GM21786 (cell line): ENCODE data around the gene GTF2H2C_2.
"Not testable (repeated sequence)": the region's sequence is repeated elsewhere in the genome, so short reads cannot be mapped to it uniquely, and the experiment has no call there.

ENCODE experiments used
- ATAC-seq: cut with Tn5 transposase; IDR thresholded peaks from one replicate; pipeline ENCODE4 v1.9.1; 2021; ENCODE audit not compliant: unreplicated experiment

The GTF2H2C_2 gene

DNA sequence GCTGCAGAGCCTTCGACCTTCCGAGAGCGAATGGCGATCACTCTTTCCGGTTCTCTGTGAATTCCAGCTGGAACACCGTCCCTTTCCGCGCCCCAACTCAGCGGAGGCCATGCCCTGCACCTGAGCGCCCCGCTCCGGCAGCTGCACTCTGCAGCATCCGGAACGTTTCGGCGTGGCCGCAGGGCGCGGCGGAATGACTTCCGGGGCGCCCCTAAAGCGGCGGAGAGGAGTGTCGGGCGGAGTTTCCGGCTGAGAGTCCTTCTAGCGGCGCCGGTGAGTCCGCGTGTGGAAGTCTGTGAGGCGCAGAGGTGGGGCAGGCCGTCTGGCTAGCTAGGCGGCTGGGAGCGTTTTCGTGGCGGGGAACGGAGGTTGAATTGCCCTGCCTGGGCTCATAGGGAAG, at the start of gene GTF2H2C_2:
Gene GTF2H2C_2 (plus strand): TSS at position 252 of the 400 bp plus-strand sequence.
- ATAC-seq = peak; percentile 97

GRCh38 chr5:70400984-70401686, 14.0 kb upstream of the GTF2H2C_2 start:
- not testable (repeated sequence) for ATAC-seq

DNA sequence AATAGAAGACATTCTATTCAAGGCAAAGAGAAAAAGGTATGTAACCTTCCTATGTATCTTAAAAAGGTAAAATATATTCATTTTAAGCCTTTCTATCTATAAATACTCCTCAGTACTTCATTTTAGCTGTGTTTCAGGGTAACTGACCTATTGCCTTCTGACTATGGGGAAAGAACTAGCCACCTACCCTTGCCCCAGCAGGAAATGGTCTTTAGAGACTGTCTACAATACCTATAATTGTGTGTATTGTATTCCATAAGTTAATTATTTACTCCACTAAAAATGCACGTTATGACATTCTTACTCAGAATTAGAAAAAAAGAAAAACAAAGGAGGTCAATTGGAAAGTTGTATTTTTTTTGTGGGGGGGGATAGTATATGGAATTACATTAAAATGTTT, 6.2 kb downstream of the GTF2H2C_2 start:
- ATAC-seq = not testable (repeated sequence)

DNA sequence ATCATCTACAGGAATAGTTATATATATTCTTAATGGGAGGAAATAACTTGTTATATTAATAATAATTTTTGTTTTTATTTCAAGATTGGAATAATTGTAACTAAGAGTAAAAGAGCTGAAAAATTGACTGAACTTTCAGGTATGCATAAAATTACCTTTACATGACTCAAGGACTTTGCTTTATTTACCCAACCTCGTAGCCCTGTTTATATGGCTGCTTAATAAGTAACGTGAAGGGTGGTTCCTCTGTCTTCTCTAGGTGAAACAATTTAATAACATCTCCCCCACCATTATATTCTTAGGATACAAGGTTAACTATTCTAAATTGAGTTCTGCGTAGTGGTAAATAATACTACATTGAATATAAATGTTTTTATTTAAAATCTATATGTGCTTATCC, 8.0 kb downstream of the GTF2H2C_2 start:
- ATAC-seq = not testable (repeated sequence)

- not testable (repeated sequence) for ATAC-seq
Observed at GRCh38 chr5:70438518-70438917, 23.4 kb downstream of the GTF2H2C_2 start.

GRCh38 chr5:70449565-70449964, 34.4 kb downstream of the GTF2H2C_2 start:
- ATAC-seq = not testable (repeated sequence)

DNA sequence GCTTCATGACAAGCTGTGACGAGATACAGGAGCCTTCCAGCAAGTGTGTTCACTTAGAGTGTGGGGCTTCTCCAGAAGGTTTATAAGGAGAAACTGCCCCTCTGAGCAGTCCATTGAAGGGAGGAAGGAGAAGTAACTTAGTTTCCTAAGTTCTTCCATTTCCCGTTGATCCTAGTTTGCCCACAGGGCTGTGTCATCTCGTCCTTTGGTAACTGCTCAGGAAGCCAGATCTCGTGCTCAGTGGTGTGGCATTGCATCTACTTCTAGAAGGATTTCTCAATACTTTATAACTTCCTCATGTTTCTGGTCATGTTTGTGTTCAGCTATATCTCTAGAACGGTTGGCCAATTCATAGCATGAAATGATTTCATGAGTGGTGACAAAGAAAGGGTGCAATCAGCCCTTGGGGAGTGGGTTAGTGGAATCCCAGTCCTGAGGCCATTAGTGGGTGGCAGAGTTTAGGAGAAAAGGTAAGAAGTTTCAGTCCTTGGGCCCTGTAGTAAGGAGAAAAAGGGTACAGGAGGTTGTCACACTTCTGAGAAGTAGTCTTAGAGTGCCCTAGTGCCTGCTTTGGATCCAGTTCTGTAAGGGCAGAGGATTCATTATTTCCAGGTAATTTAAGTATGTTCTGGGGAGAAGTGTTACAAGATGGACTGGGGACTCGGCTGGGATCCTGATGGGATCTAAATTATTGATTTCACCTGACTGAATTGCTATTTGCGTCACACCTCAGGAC, 36.2 kb downstream of the GTF2H2C_2 start:
- ATAC-seq = not testable (repeated sequence)

GRCh38 chr5:70457093-70457492, 41.9 kb downstream of the GTF2H2C_2 start:
- peak; percentile 85 for ATAC-seq

- not testable (repeated sequence) for ATAC-seq
Observed at GRCh38 chr5:70459188-70459587, 44.0 kb downstream of the GTF2H2C_2 start.

DNA sequence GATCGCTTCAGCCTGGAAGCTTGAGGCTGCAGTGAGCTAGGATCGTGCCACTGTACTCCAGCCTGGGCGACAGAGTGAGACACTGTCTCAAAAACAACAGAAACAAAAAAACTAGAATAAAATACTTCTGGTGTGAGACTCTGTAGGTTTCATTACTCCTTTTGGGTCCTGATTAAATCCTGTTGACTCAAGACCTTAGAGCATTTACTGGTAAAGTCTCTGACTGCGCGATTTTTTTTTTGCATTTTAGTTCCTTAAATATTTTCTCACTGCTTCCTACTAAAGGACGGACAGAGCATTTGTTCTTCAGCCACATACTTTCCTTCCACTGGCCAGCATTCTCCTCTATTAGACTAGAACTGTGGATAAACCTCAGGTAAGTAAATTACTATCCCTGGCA, 46.8 kb downstream of the GTF2H2C_2 start:
- ATAC-seq = not testable (repeated sequence)

DNA sequence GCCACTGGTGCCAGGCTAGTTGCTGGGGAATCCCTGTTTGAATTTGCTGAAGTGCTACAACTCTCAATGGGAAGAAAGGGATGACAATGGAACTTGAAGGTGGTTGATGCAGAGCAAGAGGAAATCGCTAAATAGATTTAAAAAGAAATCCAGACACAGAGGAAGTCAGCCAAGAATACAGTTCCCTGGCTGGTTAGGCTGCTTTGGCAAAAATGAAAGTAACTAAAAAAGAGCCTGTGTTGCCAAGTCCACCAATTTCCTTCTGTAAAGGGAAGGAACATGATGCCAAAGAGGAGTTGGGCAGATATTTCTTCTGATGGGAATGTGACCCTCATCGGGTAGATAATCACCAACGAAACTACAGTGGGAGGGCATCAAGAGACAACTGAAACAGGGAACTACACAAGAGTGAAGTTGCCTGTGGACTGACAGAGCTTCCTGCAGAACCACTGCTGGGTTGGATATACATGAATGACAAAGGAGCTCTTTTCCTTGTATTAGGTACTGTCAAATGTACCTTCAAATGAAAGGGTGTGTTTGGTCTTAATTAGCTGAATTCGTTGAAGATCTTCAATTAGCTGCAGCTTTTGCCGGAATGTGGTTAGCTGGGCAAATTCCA, 49.0 kb downstream of the GTF2H2C_2 start:
- ATAC-seq = not testable (repeated sequence)

DNA sequence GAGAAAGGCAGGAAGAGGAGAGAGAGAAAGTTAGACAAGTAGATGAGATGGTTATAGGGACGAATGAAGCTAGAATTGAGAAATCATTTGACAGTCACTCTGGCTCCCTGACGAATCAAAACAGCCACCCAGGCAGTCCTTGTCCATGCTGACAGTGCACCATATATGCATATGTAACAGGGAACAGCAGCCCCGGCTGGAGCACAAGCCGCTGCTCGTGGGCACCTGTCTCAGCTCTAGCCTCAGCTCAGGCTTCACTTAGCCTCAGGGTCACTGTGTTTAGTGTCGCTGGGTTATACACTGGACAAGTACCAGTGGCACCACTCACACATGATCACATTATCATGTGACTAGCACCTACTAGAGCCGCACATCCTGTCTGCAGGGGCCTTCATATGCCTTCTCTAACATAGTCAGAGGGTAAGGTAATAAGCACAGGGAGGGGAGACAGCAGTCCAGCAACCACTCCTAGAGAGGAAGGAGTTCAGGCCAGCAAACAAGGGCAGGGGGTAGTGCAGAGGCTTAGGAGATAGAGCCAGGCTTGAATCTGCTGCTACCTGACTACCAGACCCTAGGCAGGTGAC, 54.9 kb downstream of the GTF2H2C_2 start:
- not testable (repeated sequence) for ATAC-seq
